Activated CD4-positive, alpha-beta T cell treated with anti-CD3 and anti-CD28 coated beads for 4 hours (primary cell): ENCODE data around the gene DQX1.
A peak's percentile ranks its signal among the peaks of the same experiment; 100 is the strongest.

ENCODE experiments used
- DNase-seq, 2 donors: peaks; one replicate each; pipeline ENCODE4 v3.0.0-alpha.2; 2020

The DQX1 gene

DNA sequence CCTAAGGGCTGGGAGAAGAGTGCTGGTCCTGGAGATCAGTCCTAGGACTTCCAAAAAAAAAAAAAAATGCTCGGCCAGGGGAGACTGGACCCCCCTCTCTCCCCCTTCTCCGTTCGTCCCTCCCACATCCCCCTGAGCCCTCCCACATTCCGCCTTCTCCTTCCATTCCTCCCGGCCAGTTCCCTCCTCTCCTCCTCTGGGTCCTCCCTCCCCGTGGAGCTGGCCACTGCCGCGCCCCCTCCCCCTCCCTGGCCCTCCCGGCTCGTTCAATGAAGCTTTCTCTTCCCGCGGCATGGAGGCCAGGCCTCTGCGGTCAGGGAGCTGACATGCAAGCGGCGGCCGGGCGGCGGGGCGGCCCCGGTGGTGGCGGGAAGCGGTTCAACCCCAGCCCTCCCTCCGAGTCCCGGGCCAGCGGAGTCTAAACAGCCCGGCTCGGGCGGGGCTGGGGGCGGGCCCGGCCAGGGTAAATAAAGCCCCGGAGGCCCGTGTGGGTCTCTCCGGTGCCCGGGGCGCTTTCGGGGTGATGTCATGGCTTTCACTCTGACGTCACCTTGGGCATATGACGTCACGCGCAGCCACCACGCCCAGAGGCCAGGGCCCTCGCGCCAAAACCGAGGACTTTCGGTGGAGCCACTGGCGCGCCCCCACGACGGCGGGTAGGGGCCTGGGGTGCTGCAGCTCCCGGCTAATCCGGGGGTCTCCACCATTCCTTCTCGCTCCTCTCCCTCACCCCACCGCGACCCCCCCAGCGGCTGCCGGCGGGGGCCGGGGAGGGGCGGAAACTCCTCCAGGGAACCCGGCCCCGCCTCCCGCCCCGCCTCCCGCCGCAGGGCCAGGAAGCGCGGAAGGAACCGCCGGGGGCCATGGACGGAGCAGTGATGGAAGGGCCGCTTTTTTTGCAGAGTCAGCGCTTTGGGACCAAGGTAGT is 28.1 kb upstream of the DQX1 start, which contains the start of the genes DOK1 and LOXL3:
TSS of gene DOK1 (plus strand) at position 829 of the 928 bp plus-strand sequence. CDS start at position 864, 35 bp downstream.
TSS of gene LOXL3 (minus strand) at position 51 of the 928 bp plus-strand sequence. CDS start 1,308 bp downstream, outside the sequence.
- DNase-seq, result peak; percentile 77 to 84

DNA sequence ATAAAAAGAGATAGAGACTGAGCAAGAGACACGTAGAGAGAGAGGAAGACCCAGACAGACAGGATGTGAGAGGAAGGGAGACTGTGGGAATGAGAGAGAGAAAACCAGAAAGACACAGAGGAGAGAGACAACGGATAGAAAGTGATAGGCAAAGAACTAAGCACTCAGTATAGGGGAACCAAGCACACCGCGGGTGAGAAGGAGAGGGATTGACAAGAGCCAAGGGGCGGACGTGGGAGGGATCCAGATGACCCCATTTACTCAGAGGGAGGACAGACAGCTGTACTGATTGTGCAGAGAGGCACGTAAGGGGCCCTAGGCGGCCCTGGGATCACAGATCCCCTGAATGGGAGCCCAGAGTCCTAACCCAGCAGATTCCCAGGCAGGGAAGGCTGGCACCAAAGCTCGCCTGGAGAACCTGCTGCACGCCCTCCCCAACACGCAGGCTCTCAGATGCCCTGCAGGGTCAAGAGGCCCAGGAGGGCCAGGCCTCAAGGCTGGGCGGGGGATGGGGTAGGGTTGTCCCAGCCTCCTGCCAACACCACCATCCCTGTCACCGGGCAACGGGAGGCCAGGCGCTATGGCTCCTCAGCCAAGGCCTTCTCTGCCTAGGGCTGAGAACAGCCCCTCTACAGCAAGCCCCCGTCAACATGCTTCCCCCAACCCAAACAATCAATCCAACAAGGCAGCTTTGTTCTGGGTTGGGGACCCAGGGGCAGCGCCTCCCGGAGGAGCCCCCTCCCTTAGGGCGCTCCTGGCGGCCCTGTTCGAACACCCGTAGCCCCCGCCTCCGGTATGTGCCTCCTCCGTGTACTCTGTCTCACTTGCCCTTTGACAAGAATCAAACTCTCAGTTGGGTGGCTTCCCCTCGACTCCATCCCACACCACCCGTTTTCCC is 27.1 kb upstream of the DQX1 start:
- no peak for DNase-seq

DNA sequence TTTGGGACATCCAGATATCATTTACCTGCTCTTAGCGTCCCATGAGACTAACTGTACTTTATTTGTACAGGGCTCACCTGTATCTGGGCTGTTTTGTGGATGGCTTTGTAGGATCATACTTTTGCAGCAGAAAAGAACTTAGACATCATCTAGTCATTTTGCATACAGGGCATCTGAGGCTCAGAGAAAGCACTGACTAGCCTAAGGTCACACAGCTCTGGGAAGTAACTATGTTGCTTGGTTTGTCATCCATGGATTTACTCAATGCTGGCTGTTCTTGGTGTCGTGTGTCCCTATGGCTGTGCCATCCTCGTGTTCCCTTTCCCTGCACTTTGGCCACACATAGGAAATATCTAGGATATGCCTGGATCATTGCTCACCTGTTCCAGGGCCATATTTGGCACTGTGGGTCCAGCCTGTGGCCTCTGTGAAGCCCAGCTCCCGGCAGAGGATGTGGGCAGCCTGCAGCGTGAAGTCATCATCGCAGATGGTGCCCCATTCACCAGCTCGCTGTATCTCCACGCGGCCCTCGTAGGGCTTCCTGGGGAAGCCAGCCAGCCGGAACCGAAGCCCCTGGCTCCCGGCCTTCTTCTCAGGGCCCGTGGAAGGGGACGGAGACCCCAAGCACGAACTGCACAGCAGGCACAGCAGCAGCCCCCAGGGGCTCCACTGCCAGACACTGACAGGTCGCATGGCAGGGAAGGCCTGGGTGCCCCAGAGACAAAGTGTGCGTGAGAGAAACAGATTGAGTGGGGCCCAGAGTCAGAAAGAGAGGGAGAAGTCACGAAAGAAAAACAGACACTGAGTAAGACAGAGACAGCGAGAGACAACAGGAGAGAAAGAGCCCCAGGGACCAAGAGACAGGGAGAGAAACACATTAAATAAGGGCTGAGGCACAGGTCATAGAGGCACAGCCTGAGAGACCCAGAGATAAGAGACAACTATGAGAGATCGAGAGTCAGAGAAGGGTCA is 26.2 kb upstream of the DQX1 start:
- no peak for DNase-seq

DNA sequence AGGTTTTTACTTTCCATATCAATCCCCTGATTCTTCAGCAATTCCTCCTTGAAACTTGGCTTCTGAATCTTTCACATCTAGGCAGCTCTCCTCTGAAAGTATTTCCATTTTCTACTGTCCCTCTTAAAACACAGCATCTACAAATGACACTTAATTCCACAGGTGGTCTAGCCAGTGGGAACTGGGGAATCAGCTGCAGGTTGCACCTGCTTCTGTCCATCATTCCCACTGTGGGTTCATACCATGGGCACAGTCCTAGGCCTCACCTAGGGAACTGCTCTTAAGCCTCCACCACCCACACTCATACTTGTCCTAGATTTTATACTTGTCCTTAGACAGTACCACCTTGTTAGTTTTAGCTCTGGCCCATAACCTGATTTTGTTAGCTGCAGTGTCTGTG is 25.5 kb upstream of the DQX1 start:
- no peak for DNase-seq

DNA sequence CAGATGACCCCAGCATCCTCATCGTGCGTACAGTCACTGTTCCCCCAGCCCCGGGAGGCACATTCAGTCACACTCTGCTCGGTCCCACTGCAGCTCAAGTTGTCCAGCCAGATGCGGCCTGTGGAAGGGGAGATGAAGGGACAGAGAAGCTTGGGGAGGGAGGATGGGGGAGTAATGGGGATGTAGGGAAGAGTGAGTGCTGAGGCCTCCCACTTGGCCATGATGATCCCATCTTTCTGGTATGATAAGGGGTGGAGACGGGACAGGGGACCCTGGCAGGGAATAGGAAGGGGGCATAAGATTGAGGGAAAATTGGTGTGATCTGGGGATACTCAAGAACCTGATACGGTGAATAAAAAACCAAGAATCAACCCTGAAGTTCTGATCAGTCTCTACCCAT is 24.2 kb upstream of the DQX1 start:
- DNase-seq, result no peak

DNA sequence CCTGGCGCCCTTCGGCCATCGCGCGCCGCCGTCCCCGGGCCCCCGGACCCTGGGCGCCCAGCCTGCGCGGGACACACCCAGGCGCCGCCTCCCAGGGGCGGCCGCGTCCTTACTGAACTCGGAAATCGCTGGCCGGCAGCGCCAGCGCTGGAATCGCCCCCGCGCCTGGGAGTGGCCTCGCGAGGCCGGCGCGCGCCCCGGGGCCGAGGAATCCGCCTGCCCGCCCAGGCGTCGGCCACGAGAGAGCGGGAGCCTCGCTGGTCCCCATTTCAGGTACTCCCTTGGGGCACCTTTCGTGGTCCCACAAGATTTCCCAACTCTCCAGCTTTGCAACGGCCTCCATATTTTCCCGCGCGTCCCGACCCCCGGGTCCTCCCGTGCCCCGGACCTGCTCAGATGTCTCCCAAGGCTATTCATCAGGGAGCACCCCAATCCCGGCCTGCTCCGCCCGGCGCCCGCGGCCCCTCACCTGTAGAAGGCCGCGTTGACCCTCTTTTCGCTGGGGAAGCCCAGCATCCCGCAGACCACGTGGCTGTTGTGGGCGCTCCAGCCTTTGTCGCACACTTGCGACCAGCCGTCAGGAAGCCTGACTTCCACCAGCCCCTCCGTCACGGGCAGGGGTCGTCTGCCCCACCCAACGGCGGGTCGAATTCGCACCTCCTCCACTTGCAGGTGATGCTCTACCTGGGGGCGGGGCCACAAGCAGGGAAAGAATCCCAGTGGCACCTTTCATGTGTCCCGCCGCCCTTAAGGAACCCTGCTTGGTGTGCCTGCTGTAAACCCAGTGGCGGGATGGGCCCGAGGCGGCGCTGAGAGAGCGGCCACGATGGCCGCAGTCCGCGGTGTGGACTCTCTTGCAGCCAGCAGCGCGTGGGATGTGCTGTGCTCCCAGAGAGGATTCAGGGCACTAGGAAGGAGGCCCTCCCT is 23.1 kb upstream of the DQX1 start:
- DNase-seq, result no peak

DNA sequence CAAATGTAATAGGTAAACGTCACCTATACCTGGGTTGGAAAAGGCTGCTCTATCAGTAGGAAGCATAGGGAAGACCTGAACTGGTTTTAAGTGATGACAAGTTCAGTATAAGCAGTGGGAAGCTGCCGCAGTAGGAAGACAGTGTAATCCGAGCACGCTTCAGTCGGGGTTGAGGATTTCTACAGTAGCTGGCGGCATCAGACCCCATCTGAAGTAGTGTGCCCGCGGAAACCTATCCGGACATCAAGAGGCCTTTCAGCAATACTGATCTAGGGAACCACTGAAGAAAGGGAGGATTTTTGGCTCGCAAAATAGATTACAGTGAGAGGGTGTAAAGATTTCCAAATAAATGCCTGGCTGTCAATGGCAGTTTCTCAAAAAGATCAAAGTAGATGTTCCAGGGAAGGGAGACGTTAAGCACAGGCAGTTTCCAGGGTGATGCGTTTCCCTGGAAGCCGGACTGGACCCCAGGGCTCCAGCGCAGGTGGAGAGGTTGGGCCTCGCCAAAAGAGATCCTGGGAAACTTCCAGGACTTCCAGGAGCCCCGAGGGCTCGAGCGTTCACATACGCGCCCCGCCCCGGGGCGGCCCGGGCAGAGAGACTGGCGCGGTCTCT is 22.4 kb upstream of the DQX1 start:
- DNase-seq, result no peak

DNA sequence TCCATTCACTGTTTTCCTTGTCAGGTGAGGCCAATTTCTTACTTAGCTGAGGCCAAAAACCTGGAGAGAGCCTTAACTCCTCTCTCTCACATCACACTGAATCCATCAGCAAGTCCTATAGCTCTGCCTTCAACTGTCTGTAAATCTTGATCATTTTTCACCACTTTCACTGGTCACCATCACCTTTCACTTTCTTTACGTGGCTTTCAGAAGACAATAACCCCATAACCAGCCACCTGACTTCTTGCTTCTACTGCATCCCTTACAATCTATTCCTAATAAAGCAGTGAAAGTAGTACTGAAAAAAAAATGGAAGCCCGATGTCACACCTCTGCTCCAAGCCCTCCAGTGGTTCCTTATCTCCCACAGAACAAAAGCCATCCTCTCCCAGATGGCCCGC is 20.0 kb upstream of the DQX1 start:
- no peak for DNase-seq

DNA sequence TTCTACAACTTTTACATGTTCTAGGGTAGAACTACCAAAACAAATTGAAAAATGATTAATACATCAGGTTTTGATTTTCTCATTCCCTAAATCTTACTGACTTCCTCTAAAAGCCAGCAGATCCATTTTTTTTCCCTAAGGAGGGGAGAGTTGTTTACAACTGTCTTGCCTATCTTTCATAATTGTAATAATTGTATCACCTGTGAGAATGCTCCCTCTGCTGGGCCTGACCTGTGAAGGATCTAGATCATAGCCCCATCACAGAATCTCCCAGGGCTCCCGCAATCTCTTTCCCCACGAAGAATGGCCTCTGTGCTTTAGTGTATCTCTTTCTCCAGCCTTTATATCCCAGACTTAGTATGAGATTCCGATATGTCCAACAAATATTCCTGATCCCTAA is 18.6 kb upstream of the DQX1 start:
- no peak for DNase-seq

DNA sequence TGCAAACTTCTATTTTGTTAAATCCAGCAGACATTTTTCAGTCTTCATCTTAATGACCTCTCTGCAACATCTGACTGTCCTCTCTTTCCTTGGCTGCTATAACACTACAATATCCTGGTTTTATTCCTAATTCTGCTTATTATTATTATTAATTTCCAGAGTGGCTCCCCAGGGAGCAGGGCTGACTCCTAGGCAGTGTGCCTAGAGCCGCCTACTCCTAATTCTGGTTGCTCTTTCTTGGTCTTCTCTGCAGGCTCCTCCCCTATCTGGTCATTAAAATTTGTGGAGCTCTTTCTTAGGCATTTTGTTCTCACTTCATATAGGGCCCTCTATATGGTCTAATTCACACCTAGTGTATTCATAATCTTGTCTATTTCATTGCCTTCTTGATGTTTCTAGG is 16.9 kb upstream of the DQX1 start:
- no peak for DNase-seq

DNA sequence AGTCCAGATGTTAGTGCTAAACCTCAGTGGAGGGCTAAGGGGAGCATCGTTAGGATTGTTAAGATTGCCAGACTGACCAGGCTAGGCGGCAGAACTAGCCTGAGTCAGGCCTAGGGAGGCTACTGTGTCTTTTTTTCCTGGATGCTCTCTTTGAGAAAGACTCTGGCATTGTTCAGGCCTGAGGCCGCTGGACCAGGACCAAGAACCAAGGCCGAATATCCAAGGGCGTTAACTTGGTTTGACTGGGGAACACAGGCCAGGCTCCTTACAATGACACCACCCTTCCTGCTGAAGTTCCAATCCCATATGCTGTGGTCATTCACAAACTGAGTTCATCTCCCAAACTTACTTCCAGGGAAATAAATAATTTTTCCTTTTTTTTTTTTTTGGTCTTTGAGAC is 14.3 kb upstream of the DQX1 start:
- DNase-seq, result no peak

DNA sequence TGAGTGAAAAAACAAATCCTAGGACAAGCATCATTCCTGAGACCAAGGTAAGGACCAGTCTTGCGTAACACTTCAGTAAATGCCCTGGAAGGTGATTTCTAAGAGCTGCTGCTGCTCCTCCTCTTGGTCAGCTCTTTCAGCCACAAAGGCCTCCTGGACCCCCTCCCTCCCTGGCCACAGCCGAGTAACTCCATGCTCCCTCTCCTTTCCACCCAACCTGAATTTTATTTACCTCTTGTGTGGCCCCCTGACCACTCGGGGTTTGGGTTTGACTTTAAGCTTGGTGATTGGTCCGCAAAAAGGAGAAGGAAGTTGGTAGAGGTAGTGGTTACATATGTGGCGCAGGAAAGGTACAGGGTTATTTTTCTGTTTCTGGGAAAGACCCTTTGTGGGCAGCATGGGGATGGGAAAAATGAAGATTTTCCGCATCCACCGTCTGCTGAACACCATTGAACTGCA is 12.9 kb upstream of the DQX1 start:
- no peak for DNase-seq

DNA sequence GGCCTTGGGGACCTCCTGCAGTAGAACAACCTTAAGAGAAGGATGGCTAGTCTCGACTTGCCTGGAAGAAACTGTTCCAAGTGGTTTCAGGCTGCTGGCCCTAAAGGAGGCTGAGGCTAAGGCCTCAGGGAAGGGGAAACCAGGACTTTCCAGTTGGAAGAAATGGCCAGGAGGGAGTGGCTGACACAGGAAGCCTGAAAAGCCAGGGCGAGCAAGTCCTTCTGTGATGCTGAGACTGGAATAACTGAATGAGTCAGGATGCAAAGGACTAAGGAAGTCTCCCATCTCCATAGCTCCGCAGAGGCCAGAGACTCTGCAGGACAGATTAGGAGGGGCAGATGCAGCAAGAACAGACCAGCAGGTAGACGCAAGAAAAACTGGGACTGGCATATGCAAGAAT is 11.1 kb upstream of the DQX1 start:
- no peak for DNase-seq

DNA sequence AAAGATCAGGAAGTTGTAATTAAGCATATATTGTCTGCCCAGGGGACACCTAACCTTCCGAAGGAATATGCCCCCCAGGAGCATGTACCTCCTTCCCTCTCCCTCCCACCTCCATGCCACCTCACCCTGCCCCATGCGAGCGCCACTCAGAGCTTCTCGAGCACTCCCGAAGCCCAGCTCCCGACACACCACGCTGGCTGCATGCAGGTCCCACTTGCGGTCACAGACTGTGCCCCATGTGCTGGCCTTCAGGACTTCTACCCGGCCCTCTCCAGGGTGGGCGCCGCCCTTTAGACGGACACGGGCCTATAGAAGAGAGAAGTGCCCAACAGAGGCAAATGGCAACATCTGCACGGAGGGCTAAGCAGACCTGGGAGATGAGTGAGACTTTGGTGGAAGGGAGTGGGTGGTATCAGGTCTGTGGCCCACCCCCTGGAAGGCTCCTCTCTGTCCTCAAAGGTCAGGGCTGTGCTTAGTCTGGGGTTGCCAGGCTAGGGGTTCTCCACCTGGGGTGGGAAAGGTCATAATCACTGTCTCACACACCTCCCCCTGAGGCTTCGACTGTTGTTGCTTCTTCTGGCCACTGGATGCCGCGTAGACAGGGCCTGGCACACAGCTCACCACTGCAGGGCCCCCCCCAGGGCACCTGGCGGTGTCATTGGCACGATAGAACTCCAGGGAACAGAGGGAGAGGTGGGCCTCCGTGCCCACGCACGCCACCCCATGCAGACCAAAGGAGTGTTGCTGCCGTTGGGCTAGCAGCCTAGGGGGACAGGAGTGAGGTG is 10.3 kb upstream of the DQX1 start:
- DNase-seq, result no peak

DNA sequence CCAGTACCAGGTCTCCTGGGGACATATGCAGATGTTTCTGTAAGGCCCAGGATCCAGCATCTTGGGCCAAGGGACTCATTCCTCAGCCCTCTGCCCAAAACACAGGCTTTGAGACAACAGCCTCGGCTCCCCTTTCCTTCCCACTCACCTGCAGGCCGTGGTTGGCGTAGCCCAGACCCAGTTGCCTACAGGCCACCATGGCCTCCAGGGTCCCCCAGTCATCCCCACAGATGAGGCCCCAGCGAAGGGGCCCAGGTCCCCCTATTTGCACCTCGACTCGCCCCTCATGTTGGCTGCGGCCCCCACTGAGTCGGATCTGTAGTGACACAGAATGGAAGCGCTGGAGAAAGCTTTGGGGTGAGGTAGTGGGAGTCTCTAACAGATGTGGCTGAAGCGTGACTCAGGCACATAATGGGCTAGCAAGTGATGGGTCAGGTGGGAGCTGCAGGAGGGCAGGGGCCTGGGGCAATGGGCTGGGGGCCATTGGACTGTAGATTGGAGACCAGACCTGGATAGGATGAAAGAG is 9.5 kb upstream of the DQX1 start:
- no peak for DNase-seq

DNA sequence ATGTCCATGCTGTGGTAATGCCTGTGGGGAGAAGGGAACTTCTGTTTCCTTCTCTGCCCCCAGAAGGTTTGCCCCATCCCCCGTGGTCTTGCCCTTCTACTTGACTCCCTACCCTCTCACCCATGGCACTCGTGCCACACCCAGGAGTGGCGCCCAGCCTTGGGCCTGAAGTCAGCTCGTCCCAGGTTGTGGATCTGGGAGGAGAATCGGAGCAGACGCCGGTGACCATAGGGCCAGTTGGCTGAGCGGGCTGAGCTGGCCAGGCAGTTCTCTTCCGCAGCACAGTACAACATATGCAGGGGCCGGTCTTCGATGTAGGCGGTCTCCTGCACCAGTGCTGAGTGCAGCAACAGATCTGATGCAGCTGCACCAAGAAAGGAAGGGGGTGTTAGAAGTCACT is 8.4 kb upstream of the DQX1 start:
- no peak for DNase-seq

DNA sequence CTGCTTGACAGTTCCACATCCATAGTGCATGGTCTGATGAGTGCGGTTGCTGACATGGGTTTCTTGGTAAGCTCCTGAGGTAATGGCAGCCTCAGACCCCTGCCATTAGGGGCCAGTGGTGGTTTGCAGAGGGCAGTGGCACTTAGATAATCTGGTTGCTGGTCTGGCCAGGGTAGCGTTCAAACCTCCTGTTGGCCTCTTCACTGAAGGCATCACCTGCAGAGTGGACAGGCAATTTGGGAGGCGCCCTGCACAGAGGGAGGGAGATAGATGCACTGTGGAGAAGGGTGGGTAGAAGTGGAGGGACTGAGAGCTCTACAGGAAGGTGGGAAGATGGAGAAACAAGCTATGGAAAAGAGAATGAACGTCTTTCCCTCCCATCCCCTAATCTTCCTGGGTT is 7.4 kb upstream of the DQX1 start:
- DNase-seq, result no peak

DNA sequence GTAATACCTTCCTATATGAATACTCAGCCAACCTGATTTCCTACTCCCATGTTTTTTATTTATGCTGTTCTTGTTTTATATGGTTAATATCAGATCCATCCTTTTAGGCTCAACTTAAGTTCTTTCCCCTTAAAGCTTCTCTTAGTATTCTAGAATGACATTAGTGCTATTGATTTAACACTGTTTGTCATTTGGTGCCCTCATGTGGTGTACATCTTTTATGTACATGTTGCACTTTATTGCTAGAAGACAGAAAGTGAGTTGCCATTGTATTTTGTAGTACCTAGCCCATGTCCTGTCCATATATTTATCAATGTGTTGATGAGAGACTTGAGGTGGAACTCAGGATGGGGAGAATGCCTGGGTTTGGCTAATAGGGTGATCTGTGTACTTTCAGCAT is 6.2 kb upstream of the DQX1 start:
- DNase-seq, result no peak

DNA sequence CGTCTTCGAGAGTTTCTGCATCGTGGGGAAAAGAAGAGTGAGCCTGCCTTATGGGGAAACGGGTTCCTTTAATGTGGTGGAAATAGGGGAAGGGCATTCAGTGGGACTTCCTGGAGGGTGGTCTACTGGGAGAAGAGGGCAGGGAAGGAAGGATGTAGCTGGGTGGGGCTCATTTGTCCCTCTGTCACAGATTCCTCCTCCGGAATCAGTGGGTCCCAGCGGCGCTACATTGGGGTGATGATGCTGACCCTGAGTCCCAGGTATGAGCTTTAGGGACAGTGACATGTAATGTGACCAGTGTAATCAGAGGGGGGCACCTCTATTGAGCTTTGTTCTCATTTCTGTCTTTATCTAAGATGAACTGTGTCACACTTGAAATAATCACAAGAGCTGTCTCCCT is 5.6 kb upstream of the DQX1 start:
- no peak for DNase-seq
